HepG2 (cell line): Measurements from ENCODE around the gene TMEM132D. TPM values are rescaled to one million over a fixed set of nuclear protein-coding genes. Genes with fewer than 3 reads are reported as not detected.

ENCODE experiments used
- ATAC-seq: fragments of 200-7000 bp; cut with Tn5 transposase; 3 replicates; pipeline ENCODE4 v1.9.1; 2020; ENCODE audit warnings: mild to moderate bottlenecking, moderate library complexity
- BruUV-seq: library from RNA; stranded (reverse); fragments of 400-500 nt; replicated peaks from 2 replicates; lab custom pipeline; 2021; lab: Mats Ljungman, UMichigan
- CTCF ChIA-PET: fragments of 300-600 bp; formaldehyde crosslinking; extraction: SDS; loops from one replicate; lab custom pipeline; 2021; ENCODE audit warnings: low total read pairs, inconsistent platforms, low intra/inter-chr PET ratio; lab: Yijun Ruan, JAX
- POLR2A ChIA-PET: fragments of 350-600 bp; sonication (Branson Sonifier 250); formaldehyde crosslinking; loops from one replicate; lab custom pipeline; 2020; ENCODE audit warnings: antibody characterized with exemption, inconsistent platforms; lab: Yijun Ruan, JAX
- DNase-seq: peaks from one replicate; pipeline ENCODE4 v3.0.0-alpha.2; 2015; ENCODE audit warnings: low spot score
- FAIRE-seq: peaks from 3 replicates; lab custom pipeline; 2011; peaks lifted over from hg19 to GRCh38; lab: Jason Lieb, UNC
- H2AFZ ChIP-seq: one replicate; pipeline ENCODE4 v1.6.1; 2011; ENCODE audit warnings: low read length, inconsistent platforms
- H3K27ac ChIP-seq: fragments of 300-600 bp; 3 replicates; pipeline ENCODE4 v1.8.0; 2011; ENCODE audit warnings: mixed run types, mild to moderate bottlenecking, mixed read lengths, low read length, inconsistent platforms; ENCODE audit not compliant: insufficient read depth; ENCODE audit errors: extremely low read length
- H3K27me3 ChIP-seq, 2 experiments: fragments of 200-600 bp in 1 of 2; 2 replicates in 1 of 2; 3 replicates in 1 of 2; pipeline versions ENCODE4 v1.6.0 to v1.8.0; 2011; ENCODE audit warnings: low read length in 2 of 2, mild to moderate bottlenecking in 2 of 2, moderate library complexity in 2 of 2, inconsistent platforms in 1 of 2; ENCODE audit not compliant: insufficient read depth in 2 of 2, control insufficient read depth in 1 of 2
- H3K36me3 ChIP-seq, 2 experiments: fragments of 200-600 bp in 1 of 2; replicated peaks in 1 of 2; 2 replicates in 1 of 2; 3 replicates in 1 of 2; pipeline versions ENCODE4 v1.5.1 to v1.8.0; 2011; ENCODE audit warnings: low read length in 2 of 2, inconsistent platforms in 1 of 2; ENCODE audit not compliant: insufficient read depth in 2 of 2, control insufficient read depth in 1 of 2
- H3K4me1 ChIP-seq: 2 replicates; pipeline ENCODE4 v1.5.1; 2012; ENCODE audit warnings: low read length, inconsistent platforms; ENCODE audit not compliant: insufficient read depth
- H3K4me2 ChIP-seq: 2 replicates; pipeline ENCODE4 v1.6.0; 2011; ENCODE audit warnings: low read depth, low read length, inconsistent platforms
- H3K4me3 ChIP-seq, 3 experiments: fragments of 200-600 bp in 1 of 3; sonication (generic), shearing (Covaris generic) in 1 of 3; replicated peaks in 1 of 3; 2 replicates each; pipeline ENCODE4 v1.5.1; 2011 to 2016; ENCODE audit warnings: low read length in 3 of 3, inconsistent platforms in 2 of 3, low read depth in 2 of 3, mild to moderate bottlenecking in 2 of 3, control low read depth in 1 of 3, mixed read lengths in 1 of 3; ENCODE audit not compliant: insufficient read depth in 1 of 3
- H3K79me2 ChIP-seq: one replicate; pipeline ENCODE4 v1.6.1; 2011; ENCODE audit warnings: low read length, inconsistent platforms; ENCODE audit not compliant: insufficient read depth
- H3K9ac ChIP-seq: 2 replicates; pipeline ENCODE4 v1.6.0; 2011; ENCODE audit warnings: mild to moderate bottlenecking, low read depth, low read length, inconsistent platforms; ENCODE audit not compliant: insufficient read depth
- H3K9me3 ChIP-seq: 2 replicates; pipeline ENCODE4 v1.5.1; 2012; ENCODE audit warnings: mild to moderate bottlenecking, low read length
- H4K20me1 ChIP-seq: 2 replicates; pipeline ENCODE4 v1.6.0; 2011; ENCODE audit warnings: inconsistent platforms, mild to moderate bottlenecking, low read length, moderate library complexity; ENCODE audit not compliant: insufficient read depth
- AGO2 ChIP-seq: fragments of 200-400 bp; formaldehyde crosslinking; optimal IDR thresholded peaks from 2 replicates; pipeline ENCODE3; 2017; ENCODE audit warnings: mild to moderate bottlenecking, low read depth, low read length, moderate library complexity
- CREM ChIP-seq, 2 experiments: sonication (generic) in 1 of 2; formaldehyde crosslinking in 1 of 2; IDR thresholded peaks; 2 replicates each; pipeline versions ENCODE4 v1.4.0 to v1.6.1; 2016 to 2020; ENCODE audit warnings: antibody characterized with exemption in 1 of 2, mild to moderate bottlenecking in 1 of 2, missing genetic modification reagents in 1 of 2
- EED ChIP-seq: sonication (generic); formaldehyde crosslinking; IDR thresholded peaks from 2 replicates; pipeline ENCODE4 v1.5.0; 2020; ENCODE audit warnings: mild to moderate bottlenecking, missing genetic modification reagents
- HHEX ChIP-seq: IDR thresholded peaks from 2 replicates; pipeline ENCODE4 v1.6.1; 2016; ENCODE audit warnings: control low read depth
- MXD4 ChIP-seq: IDR thresholded peaks from 2 replicates; pipeline ENCODE4 v1.6.1; 2016; ENCODE audit warnings: mild to moderate bottlenecking, missing biosample characterization, missing genetic modification reagents
- NFRKB ChIP-seq: fragments of 450-650 bp; IDR thresholded peaks from 2 replicates; pipeline ENCODE4 v1.6.1; 2017
- TEAD2 ChIP-seq: sonication (generic); formaldehyde crosslinking; IDR thresholded peaks from 2 replicates; pipeline ENCODE4 v1.9.0; 2021; ENCODE audit warnings: missing genetic modification reagents
- U2AF1 ChIP-seq: fragments of 200-400 bp; formaldehyde crosslinking; optimal IDR thresholded peaks from 2 replicates; pipeline ENCODE3; 2017; ENCODE audit warnings: mild to moderate bottlenecking, low read depth, low read length
- ZC3H4 ChIP-seq: sonication (generic); formaldehyde crosslinking; IDR thresholded peaks from 2 replicates; pipeline ENCODE4 v1.4.0; 2020; ENCODE audit warnings: missing genetic modification reagents, borderline replicate concordance
- ZFP62 ChIP-seq: sonication (generic); formaldehyde crosslinking; IDR thresholded peaks from 2 replicates; pipeline ENCODE4 v1.4.0; 2020; ENCODE audit warnings: missing genetic modification reagents
- WGBS: methylation state at CpG from one replicate; pipeline ENCODE4 v1.1.6; 2017; ENCODE audit warnings: low lambda C conversion rate; 5-methylcytosine and 5-hydroxymethylcytosine counted together
- in situ Hi-C: cut with HindIII; loops from 2 replicates; pipeline ENCODE4 v1.10.0; 2017; ENCODE audit warnings: low pct_unique_long_range_greater_than_20kb; ENCODE audit not compliant: extremely low pct_ligation_motif_present
- intact Hi-C: fragments of 100-400 bp; cut with micrococcal nuclease; formaldehyde crosslinking; loops from one replicate; pipeline ENCODE4 v1.10.0; 2022; ENCODE audit not compliant: unreplicated experiment
- polyA plus RNA-seq, 8 experiments: library from polyadenylated mRNA; depleted of rRNA in 3 of 8; stranded (reverse) in 7 of 8; unstranded in 1 of 8; fragments of >200 nt; fragmentation: Illumina TruSeq in 4 of 8; extraction: Trizol in 4 of 8; gene quantifications; 2 replicates each; pipeline versions ENCODE4 v1.2.1 to v1.2.3, GENCODE V29; 2011 to 2016; ENCODE audit warnings: low read depth in 4 of 8, missing spikeins in 1 of 8, mixed read lengths in 1 of 8; ENCODE audit not compliant: insufficient read depth in 1 of 8
- total RNA-seq, 5 experiments: library from RNA; depleted of rRNA; stranded (reverse); fragments of >200 nt; fragmentation: Illumina TruSeq; extraction: Trizol; gene quantifications; 2 replicates each; pipeline ENCODE4 v1.2.3, GENCODE V29; 2016; ENCODE audit warnings: low read depth in 1 of 5
- TF ChIP-seq, protein P1 (sequence below): sonication (generic); formaldehyde crosslinking; IDR thresholded peaks from 2 replicates; pipeline ENCODE4 v1.4.0; 2020; ENCODE audit warnings: missing genetic modification reagents
- TF ChIP-seq, protein P2 (sequence below): sonication (generic); formaldehyde crosslinking; IDR thresholded peaks from 2 replicates; pipeline ENCODE4 v1.9.0; 2021; ENCODE audit warnings: missing genetic modification reagents, borderline replicate concordance
- TF ChIP-seq, protein P3 (sequence below): IDR thresholded peaks from 2 replicates; pipeline ENCODE4 v1.6.1; 2012; ENCODE audit warnings: low read length, improper control_type of control experiment
- TF ChIP-seq, protein P4 (sequence below): sonication (generic); formaldehyde crosslinking; IDR thresholded peaks from 2 replicates; pipeline ENCODE4 v1.4.0; 2020; ENCODE audit warnings: mild to moderate bottlenecking, missing genetic modification reagents

Gene TMEM132D
- total and polyA plus RNA-seq, 2 of the 13 experiments (the other 11 are each of a cell fraction or from before 2014, with no cell fraction given), result not detected

DNA sequence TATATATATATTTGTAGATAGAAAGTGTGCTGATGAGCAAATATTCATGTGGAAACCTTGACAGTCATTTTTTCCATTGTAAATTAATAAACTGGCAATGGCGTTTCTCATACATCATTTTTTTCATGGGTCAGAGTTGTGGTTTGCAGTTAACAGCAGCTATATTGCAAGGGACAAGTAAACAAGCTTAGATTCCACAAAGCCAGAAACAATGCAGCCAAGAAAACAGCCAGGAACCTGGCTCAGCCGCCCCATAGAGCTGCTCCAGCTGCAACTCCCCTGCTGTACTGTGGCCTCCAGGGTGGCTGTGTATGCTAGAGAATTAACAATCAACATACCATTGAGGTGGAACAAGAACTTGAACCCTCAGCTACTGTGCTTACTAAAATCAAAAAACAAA is 298.2 kb downstream of the TMEM132D start (continued):
- TF ChIP-seq, protein P1, sequence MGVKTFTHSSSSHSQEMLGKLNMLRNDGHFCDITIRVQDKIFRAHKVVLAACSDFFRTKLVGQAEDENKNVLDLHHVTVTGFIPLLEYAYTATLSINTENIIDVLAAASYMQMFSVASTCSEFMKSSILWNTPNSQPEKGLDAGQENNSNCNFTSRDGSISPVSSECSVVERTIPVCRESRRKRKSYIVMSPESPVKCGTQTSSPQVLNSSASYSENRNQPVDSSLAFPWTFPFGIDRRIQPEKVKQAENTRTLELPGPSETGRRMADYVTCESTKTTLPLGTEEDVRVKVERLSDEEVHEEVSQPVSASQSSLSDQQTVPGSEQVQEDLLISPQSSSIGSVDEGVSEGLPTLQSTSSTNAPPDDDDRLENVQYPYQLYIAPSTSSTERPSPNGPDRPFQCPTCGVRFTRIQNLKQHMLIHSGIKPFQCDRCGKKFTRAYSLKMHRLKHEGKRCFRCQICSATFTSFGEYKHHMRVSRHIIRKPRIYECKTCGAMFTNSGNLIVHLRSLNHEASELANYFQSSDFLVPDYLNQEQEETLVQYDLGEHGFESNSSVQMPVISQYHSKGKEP, result no peak
- no peak for TF ChIP-seq ZFP62 (CRISPR knock-in tag)
- TF ChIP-seq TEAD2, result no peak
- no peak for TF ChIP-seq ZC3H4 (CRISPR knock-in tag)
- TF ChIP-seq, protein P2, sequence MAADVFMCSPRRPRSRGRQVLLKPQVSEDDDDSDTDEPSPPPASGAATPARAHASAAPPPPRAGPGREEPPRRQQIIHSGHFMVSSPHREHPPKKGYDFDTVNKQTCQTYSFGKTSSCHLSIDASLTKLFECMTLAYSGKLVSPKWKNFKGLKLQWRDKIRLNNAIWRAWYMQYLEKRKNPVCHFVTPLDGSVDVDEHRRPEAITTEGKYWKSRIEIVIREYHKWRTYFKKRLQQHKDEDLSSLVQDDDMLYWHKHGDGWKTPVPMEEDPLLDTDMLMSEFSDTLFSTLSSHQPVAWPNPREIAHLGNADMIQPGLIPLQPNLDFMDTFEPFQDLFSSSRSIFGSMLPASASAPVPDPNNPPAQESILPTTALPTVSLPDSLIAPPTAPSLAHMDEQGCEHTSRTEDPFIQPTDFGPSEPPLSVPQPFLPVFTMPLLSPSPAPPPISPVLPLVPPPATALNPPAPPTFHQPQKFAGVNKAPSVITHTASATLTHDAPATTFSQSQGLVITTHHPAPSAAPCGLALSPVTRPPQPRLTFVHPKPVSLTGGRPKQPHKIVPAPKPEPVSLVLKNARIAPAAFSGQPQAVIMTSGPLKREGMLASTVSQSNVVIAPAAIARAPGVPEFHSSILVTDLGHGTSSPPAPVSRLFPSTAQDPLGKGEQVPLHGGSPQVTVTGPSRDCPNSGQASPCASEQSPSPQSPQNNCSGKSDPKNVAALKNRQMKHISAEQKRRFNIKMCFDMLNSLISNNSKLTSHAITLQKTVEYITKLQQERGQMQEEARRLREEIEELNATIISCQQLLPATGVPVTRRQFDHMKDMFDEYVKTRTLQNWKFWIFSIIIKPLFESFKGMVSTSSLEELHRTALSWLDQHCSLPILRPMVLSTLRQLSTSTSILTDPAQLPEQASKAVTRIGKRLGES (CRISPR knock-in tag), result no peak
- no peak for TF ChIP-seq AGO2
- TF ChIP-seq, all 625 proteins: peak for 0

DNA sequence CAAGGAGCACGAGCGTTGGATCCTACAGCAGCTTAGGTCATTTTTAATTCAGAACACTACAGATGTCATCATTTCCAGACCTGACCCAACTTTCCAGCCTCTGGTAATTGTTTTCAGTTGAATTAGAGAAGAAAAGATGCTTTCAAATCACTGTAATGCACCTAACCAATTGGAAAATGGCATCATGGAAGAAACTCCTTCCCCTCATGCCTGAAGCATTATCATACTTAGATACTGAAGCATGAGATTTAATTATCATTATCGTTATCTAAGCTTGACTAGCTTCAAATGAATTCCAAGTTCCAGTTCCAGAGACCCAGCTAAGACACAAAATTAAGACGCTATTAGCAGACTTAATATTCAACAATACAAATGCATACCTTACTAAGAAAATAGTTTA is 299.3 kb downstream of the TMEM132D start:
- CTCF ChIA-PET, result no interaction called here
- Histone ChIP-seq H3K27me3 (no peaks in the 10 kb centered on the region), H3K27ac (no peak overlapping the region), H3K4me1 (no peaks in the 10 kb centered on the region), H4K20me1 (no peaks in the 10 kb centered on the region), H3K79me2 (no peaks in the 10 kb centered on the region), H3K4me3 (no peak overlapping the region), H2AFZ (no peak overlapping the region), H3K4me2 (no peak overlapping the region), H3K9me3 (peaks cover 13% of the 10 kb centered on the region; the same call in 1 of the 2 replicates), H3K9ac (no peak overlapping the region), H3K36me3 (no peaks in the 10 kb centered on the region)
- POLR2A ChIA-PET, result no interaction called here
- WGBS, result 4% methylated on average over 4 of the region's 4 CpGs
- FAIRE-seq, result no peak
- intact Hi-C loops (no loop called here), in situ Hi-C loops (no loop called here)
- DNase-seq, result no peak
- ATAC-seq, result no peak
- BruUV-seq, result no TSS peak
- TF ChIP-seq MXD4, result no peak
- TF ChIP-seq, protein P3, sequence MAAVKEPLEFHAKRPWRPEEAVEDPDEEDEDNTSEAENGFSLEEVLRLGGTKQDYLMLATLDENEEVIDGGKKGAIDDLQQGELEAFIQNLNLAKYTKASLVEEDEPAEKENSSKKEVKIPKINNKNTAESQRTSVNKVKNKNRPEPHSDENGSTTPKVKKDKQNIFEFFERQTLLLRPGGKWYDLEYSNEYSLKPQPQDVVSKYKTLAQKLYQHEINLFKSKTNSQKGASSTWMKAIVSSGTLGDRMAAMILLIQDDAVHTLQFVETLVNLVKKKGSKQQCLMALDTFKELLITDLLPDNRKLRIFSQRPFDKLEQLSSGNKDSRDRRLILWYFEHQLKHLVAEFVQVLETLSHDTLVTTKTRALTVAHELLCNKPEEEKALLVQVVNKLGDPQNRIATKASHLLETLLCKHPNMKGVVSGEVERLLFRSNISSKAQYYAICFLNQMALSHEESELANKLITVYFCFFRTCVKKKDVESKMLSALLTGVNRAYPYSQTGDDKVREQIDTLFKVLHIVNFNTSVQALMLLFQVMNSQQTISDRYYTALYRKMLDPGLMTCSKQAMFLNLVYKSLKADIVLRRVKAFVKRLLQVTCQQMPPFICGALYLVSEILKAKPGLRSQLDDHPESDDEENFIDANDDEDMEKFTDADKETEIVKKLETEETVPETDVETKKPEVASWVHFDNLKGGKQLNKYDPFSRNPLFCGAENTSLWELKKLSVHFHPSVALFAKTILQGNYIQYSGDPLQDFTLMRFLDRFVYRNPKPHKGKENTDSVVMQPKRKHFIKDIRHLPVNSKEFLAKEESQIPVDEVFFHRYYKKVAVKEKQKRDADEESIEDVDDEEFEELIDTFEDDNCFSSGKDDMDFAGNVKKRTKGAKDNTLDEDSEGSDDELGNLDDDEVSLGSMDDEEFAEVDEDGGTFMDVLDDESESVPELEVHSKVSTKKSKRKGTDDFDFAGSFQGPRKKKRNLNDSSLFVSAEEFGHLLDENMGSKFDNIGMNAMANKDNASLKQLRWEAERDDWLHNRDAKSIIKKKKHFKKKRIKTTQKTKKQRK, result no peak
- no peak for TF ChIP-seq EED
- TF ChIP-seq HHEX, result no peak
- TF ChIP-seq U2AF1, result no peak
- TF ChIP-seq CREM (IDR thresholded peaks at IDR 0.05), result no peak
- TF ChIP-seq CREM (CRISPR knock-in tag; IDR thresholded peaks at IDR 0.05), result no peak
- no peak for TF ChIP-seq NFRKB
- TF ChIP-seq, protein P4, sequence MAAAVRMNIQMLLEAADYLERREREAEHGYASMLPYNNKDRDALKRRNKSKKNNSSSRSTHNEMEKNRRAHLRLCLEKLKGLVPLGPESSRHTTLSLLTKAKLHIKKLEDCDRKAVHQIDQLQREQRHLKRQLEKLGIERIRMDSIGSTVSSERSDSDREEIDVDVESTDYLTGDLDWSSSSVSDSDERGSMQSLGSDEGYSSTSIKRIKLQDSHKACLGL (CRISPR knock-in tag), result no peak
